GM23248 (cell line): Measurements from ENCODE around the gene DUSP15. TPM values are rescaled to one million over a fixed set of nuclear protein-coding genes. Genes with fewer than 3 reads are reported as not detected.

Experiments used
- DNase-seq: peaks from one replicate; pipeline ENCODE4 v3.0.0-alpha.2; 2015
- H2AFZ ChIP-seq: fragments of 200-600 bp; sonication (generic); 2 replicates; pipeline ENCODE4 v1.6.1; 2016; ENCODE audit warnings: antibody characterized with exemption
- H3F3A ChIP-seq: fragments of 200-600 bp; sonication (generic); 2 replicates; pipeline ENCODE4 v1.6.1; 2016; ENCODE audit warnings: mild to moderate bottlenecking, antibody characterized with exemption, mixed run types; ENCODE audit not compliant: insufficient read depth
- H3K27ac ChIP-seq: fragments of 200-600 bp; sonication (generic); 2 replicates; pipeline ENCODE4 v1.5.1; 2016; ENCODE audit warnings: mild to moderate bottlenecking
- H3K27me3 ChIP-seq: fragments of 200-600 bp; sonication (generic); replicated peaks from 2 replicates; pipeline ENCODE4 v1.6.1; 2016; ENCODE audit warnings: mild to moderate bottlenecking; ENCODE audit not compliant: insufficient read depth
- H3K36me3 ChIP-seq: fragments of 200-600 bp; sonication (generic); 2 replicates; pipeline ENCODE4 v1.6.1; 2016; ENCODE audit warnings: low read depth, mild to moderate bottlenecking
- H3K4me1 ChIP-seq: fragments of 200-600 bp; sonication (generic); 2 replicates; pipeline ENCODE4 v1.6.1; 2016; ENCODE audit warnings: mild to moderate bottlenecking; ENCODE audit not compliant: insufficient read depth
- H3K4me2 ChIP-seq: fragments of 200-600 bp; sonication (generic); one replicate; pipeline ENCODE4 v1.6.1; 2016; ENCODE audit warnings: mild to moderate bottlenecking; ENCODE audit not compliant: unreplicated experiment
- H3K4me3 ChIP-seq: fragments of 200-600 bp; sonication (generic); 2 replicates; pipeline ENCODE4 v1.5.1; 2016; ENCODE audit warnings: mild to moderate bottlenecking
- H3K79me2 ChIP-seq: fragments of 200-600 bp; sonication (generic); 2 replicates; pipeline ENCODE4 v1.6.1; 2016; ENCODE audit warnings: mild to moderate bottlenecking; ENCODE audit not compliant: insufficient read depth
- H3K9ac ChIP-seq: fragments of 200-600 bp; sonication (generic); 2 replicates; pipeline ENCODE4 v1.6.1; 2016; ENCODE audit warnings: mild to moderate bottlenecking
- H3K9me2 ChIP-seq: fragments of 200-600 bp; sonication (generic); 2 replicates; pipeline ENCODE4 v1.6.1; 2016; ENCODE audit warnings: mixed run types, mild to moderate bottlenecking, moderate library complexity; ENCODE audit not compliant: insufficient read depth
- H3K9me3 ChIP-seq: fragments of 200-600 bp; sonication (generic); one replicate; pipeline ENCODE4 v1.6.1; 2017; ENCODE audit warnings: low read depth
- H4K20me1 ChIP-seq: fragments of 200-600 bp; sonication (generic); 2 replicates; pipeline ENCODE4 v1.6.0; 2016; ENCODE audit not compliant: insufficient read depth
- EZH2 ChIP-seq: fragments of 200-600 bp; sonication (generic); IDR thresholded peaks from 2 replicates; pipeline ENCODE4 v1.6.1; 2018; ENCODE audit warnings: antibody characterized with exemption, mild to moderate bottlenecking; ENCODE audit not compliant: insufficient read depth, poor library complexity, severe bottlenecking
- EZH2phosphoT487 ChIP-seq: fragments of 200-600 bp; sonication (generic); IDR thresholded peaks from 2 replicates; pipeline ENCODE4 v1.6.1; 2018; ENCODE audit warnings: antibody characterized with exemption, moderate library complexity, mild to moderate bottlenecking, low read depth; ENCODE audit not compliant: insufficient read depth
- WGBS, 2 experiments: methylation state at CpG; one replicate each; pipeline ENCODE4 v1.1.6; 2015 to 2017; ENCODE audit warnings: low lambda C conversion rate in 2 of 2, low coverage in 1 of 2; ENCODE audit errors: missing lambda C conversion rate in 2 of 2; 5-methylcytosine and 5-hydroxymethylcytosine counted together
- in situ Hi-C: fragments of 300-500 bp; cut with MboI; formaldehyde crosslinking; loops from 2 replicates; pipeline ENCODE4 v1.15.0; 2020
- polyA plus RNA-seq: library from polyadenylated mRNA; unstranded; fragments of >200 nt; fragmentation: Nextera tagmentation; extraction: Ambion mirVana; gene quantifications from 2 replicates; pipeline ENCODE4 v1.2.1, GENCODE V29; 2016
- total RNA-seq: library from RNA; depleted of rRNA; stranded (reverse); fragments of >200 nt; shearing (Covaris generic); gene quantifications from 2 replicates; pipeline ENCODE4 v1.2.3, GENCODE V29; 2014

The DUSP15 gene
- total and polyA plus RNA-seq, 2 experiments from 2014 or later, result not detected

DNA sequence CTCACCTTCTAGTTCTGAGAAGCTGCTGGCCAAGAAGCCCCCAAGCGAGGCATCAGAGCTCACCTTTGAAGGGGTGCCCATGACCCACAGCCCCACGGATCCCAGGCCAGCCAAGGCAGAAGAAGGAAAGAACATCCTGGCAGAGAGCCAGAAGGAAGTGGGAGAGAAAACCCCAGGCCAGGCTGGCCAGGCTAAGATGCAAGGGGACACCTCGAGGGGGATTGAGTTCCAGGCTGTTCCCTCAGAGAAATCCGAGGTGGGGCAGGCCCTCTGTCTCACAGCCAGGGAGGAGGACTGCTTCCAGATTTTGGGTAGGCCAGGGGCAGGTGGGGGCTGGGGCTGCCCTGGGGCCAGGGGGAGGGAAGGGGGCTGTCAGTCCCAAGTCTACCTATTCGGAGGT lies 48.9 kb downstream of the DUSP15 start:
- H3K9me3 ChIP-seq, result no peaks in the 10 kb centered on the region
- WGBS, 2 experiments, result 51 to 54% methylated on average over 5 of the region's 5 CpGs
- no peaks in the 10 kb centered on the region for H3K36me3 ChIP-seq
- H3K27me3 ChIP-seq, result no peaks in the 10 kb centered on the region; the same call in 1 of the 2 replicates
- H4K20me1 ChIP-seq, result no peaks in the 10 kb centered on the region
- no peaks in the 10 kb centered on the region for H3K79me2 ChIP-seq
- TF ChIP-seq EZH2phosphoT487 (no peak), EZH2 (no peak)
- no peak overlapping the region for H3K9ac ChIP-seq
- H3K4me3 ChIP-seq, result no peak overlapping the region
- DNase-seq, result no peak
- no peak overlapping the region for H3K4me2 ChIP-seq
- H3K27ac ChIP-seq, result no peak overlapping the region
- H2AFZ ChIP-seq, result no peak overlapping the region
- H3F3A ChIP-seq, result no peaks in the 10 kb centered on the region
- in situ Hi-C loops, result no loop called here
- H3K9me2 ChIP-seq, result no peaks in the 10 kb centered on the region
- H3K4me1 ChIP-seq, result no peaks in the 10 kb centered on the region

DNA sequence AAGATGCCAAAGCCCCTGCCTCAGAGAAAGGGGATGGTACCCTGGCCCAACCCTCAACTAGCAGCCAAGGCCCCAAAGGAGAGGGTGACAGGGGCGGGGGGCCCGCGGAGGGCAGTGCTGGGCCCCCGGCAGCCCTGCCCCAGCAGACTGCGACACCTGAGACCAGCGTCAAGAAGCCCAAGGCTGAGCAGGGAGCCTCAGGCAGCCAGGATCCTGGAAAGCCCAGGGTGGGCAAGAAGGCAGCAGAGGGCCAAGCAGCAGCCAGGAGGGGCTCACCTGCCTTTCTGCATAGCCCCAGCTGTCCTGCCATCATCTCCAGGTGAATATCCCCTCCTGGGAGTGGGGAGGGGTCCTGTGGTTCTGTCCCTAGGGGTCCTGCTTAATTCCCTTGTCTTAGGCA lies 50.1 kb downstream of the DUSP15 start:
- Histone ChIP-seq H3K4me2 (no peak overlapping the region), H2AFZ (no peak overlapping the region), H3K4me1 (no peaks in the 10 kb centered on the region), H3K9me2 (no peaks in the 10 kb centered on the region), H3K36me3 (no peaks in the 10 kb centered on the region), H3K27ac (no peak overlapping the region), H3K27me3 (no peaks in the 10 kb centered on the region), H3K4me3 (no peak overlapping the region), H3F3A (no peaks in the 10 kb centered on the region), H4K20me1 (no peaks in the 10 kb centered on the region), H3K79me2 (no peaks in the 10 kb centered on the region), H3K9ac (no peak overlapping the region), H3K9me3 (no peaks in the 10 kb centered on the region)
- TF ChIP-seq EZH2 (no peak), EZH2phosphoT487 (no peak)
- in situ Hi-C loops, result no loop called here
- no peak for DNase-seq
- 54 to 56% methylated on average over 6 of the region's 6 CpGs for WGBS, 2 experiments

DNA sequence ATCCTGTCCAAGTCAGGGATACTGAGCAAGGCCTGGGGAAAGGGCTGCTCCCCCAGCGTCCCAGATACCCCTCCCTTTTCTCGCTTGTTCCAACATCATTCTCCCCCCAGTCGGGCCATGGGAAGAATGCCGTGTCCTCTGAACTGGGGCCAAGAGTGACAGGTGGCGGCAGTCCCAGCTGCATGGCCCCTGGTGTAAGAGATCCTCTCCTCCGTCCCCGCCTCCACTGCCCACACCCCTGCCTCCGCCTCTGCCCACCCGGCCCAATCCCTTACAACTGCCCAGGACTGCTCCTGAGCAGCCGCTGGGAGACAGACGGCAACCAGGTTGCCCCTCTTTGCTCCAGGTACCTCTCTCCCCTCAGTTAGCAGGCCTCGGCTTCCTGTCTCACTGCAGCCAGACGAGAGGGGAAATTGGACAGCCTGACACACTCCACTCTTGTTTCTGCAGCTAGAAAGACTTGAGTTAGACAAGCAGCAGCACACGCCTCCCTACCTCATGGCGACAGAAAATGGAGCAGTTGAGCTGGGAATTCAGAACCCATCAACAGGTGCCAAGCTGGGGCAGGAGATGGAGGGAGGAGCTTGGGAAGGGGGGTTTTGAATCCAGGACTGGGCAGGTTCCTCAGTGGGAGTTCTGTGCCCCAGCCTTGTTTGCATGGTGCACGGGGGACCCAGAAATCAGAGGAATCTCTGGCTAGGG lies 51.1 kb downstream of the DUSP15 start, which contains the start of gene MYLK2:
Gene MYLK2, plus strand, starts transcription at position 274 of the 702 bp plus-strand sequence. Its CDS starts 225 bp downstream, at position 499.
- Histone ChIP-seq H3K4me1 (no peaks in the 10 kb centered on the region), H2AFZ (no peak within 1 kb of the TSS), H3K27ac (no peak within 1 kb of the TSS), H3F3A (no peaks in the 10 kb centered on the region), H4K20me1 (no peaks in the 10 kb centered on the region), H3K9ac (no peak within 1 kb of the TSS), H3K36me3 (no peaks in the 10 kb centered on the region), H3K79me2 (no peaks in the 10 kb centered on the region), H3K9me2 (no peaks in the 10 kb centered on the region), H3K4me2 (no peak within 1 kb of the TSS), H3K27me3 (no peaks in the 10 kb centered on the region), H3K9me3 (no peaks in the 10 kb centered on the region), H3K4me3 (no peak within 1 kb of the TSS)
- 68 to 70% methylated on average over 14 to 16 of the region's 16 CpGs for WGBS, 2 experiments
- in situ Hi-C loops, result no loop called here
- no peak for DNase-seq
- TF ChIP-seq EZH2 (no peak), EZH2phosphoT487 (no peak)

DNA sequence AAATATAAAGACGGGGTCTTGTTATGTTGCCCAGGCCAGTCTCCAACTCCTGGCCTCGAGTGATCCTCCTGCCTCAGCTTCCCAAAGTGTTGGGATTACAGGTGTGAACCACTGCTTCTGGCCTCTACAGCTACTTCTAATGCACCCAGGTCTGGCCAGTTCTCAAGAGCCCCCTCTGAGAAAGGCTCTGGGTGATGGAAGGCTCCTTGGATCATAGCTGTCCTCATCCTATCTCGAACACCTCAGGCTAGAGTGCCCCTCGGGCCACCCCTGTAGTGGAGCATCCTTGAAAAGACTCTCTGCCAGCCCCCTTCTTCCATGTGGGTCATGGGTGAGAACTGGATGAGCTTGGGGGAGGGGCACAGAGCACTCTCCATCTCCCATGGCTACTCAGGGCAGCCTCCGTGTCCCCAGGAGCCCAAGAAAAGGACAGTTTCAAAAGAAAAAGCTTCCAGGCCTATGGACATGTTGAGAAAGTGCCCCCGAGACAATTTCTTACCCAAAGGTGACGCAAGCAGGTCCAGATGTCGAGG lies 51.9 kb downstream of the DUSP15 start:
- Histone ChIP-seq H3K27ac (no peak overlapping the region), H3K9me3 (no peaks in the 10 kb centered on the region), H3K27me3 (no peaks in the 10 kb centered on the region), H3K36me3 (no peaks in the 10 kb centered on the region), H3K4me3 (no peak overlapping the region), H3F3A (no peaks in the 10 kb centered on the region), H3K9me2 (no peaks in the 10 kb centered on the region), H4K20me1 (no peaks in the 10 kb centered on the region), H3K79me2 (no peaks in the 10 kb centered on the region), H3K4me1 (no peaks in the 10 kb centered on the region), H2AFZ (no peak overlapping the region), H3K9ac (no peak overlapping the region), H3K4me2 (no peak overlapping the region)
- in situ Hi-C loops, result no loop called here
- WGBS, 2 experiments, result 82 to 87% methylated on average over 8 of the region's 8 CpGs
- TF ChIP-seq EZH2 (no peak), EZH2phosphoT487 (no peak)
- no peak for DNase-seq
